Neural progenitor cell (in vitro differentiated cells): ENCODE measurements around the gene ARHGAP45. TPM values are rescaled to one million over a fixed set of nuclear protein-coding genes. Genes with fewer than 3 reads are reported as not detected.

Experiments used
- DNase-seq: peaks from one replicate; pipeline ENCODE4 v3.0.0-alpha.2; 2016; ENCODE audit warnings: low spot score
- H2AFZ ChIP-seq: fragments of 200-600 bp; sonication (generic); replicated peaks from 2 replicates; pipeline ENCODE4 v1.6.1; 2016; ENCODE audit warnings: antibody characterized with exemption
- H3F3A ChIP-seq: fragments of 200-600 bp; sonication (generic); 2 replicates; pipeline ENCODE4 v1.6.1; 2016; ENCODE audit warnings: antibody characterized with exemption, low read depth
- H3K27ac ChIP-seq: fragments of 200-600 bp; sonication (generic); 2 replicates; pipeline ENCODE4 v1.5.1; 2016; ENCODE audit warnings: mild to moderate bottlenecking
- H3K27me3 ChIP-seq: fragments of 200-600 bp; sonication (generic); 2 replicates; pipeline ENCODE4 v1.6.1; 2016; ENCODE audit warnings: mild to moderate bottlenecking, moderate library complexity
- H3K36me3 ChIP-seq: fragments of 200-600 bp; sonication (generic); 2 replicates; pipeline ENCODE4 v1.5.1; 2016
- H3K4me1 ChIP-seq: fragments of 200-600 bp; sonication (generic); 2 replicates; pipeline ENCODE4 v1.6.1; 2016; ENCODE audit warnings: mixed run types
- H3K4me2 ChIP-seq: fragments of 200-600 bp; sonication (generic); 2 replicates; pipeline ENCODE4 v1.6.1; 2016
- H3K4me3 ChIP-seq: fragments of 200-600 bp; sonication (generic); 2 replicates; pipeline ENCODE4 v1.5.1; 2016
- H3K79me2 ChIP-seq: fragments of 200-600 bp; sonication (generic); 2 replicates; pipeline ENCODE4 v1.6.1; 2016; ENCODE audit warnings: low read depth
- H3K9ac ChIP-seq: fragments of 200-600 bp; sonication (generic); 2 replicates; pipeline ENCODE4 v1.6.1; 2016
- H3K9me3 ChIP-seq: fragments of 200-600 bp; sonication (generic); 2 replicates; pipeline ENCODE4 v1.5.1; 2016; ENCODE audit warnings: low read depth
- H4K20me1 ChIP-seq: fragments of 200-600 bp; sonication (generic); 2 replicates; pipeline ENCODE4 v1.6.1; 2016; ENCODE audit warnings: low read depth
- H3K27ac Mint-ChIP-seq: 3 replicates; pipeline ENCODE4 v1.8.0; 2021; ENCODE audit warnings: mixed read lengths
- H3K27me3 Mint-ChIP-seq: 2 replicates; pipeline ENCODE4 v1.8.0; 2022; ENCODE audit warnings: low read depth, mild to moderate bottlenecking, inconsistent platforms, moderate library complexity, mixed read lengths; ENCODE audit not compliant: insufficient read depth
- H3K36me3 Mint-ChIP-seq: 3 replicates; pipeline ENCODE4 v1.8.0; 2021; ENCODE audit warnings: mixed read lengths
- H3K4me1 Mint-ChIP-seq: 3 replicates; pipeline ENCODE4 v1.8.0; 2021; ENCODE audit warnings: mixed read lengths
- H3K4me3 Mint-ChIP-seq: 3 replicates; pipeline ENCODE4 v1.8.0; 2021; ENCODE audit warnings: mild to moderate bottlenecking, moderate library complexity, mixed read lengths
- H3K9me3 Mint-ChIP-seq: 3 replicates; pipeline ENCODE4 v1.8.0; 2020; ENCODE audit warnings: mixed read lengths
- EZH2 ChIP-seq: fragments of 200-600 bp; sonication (generic); IDR thresholded peaks from 2 replicates; pipeline ENCODE4 v1.6.1; 2017; ENCODE audit warnings: antibody characterized with exemption, mild to moderate bottlenecking, moderate library complexity
- EZH2phosphoT487 ChIP-seq: fragments of 200-600 bp; sonication (generic); IDR thresholded peaks from 2 replicates; pipeline ENCODE4 v1.6.1; 2017; ENCODE audit warnings: antibody characterized with exemption
- total RNA-seq: library from RNA; depleted of rRNA; stranded (reverse); fragments of >200 nt; gene quantifications from 2 replicates; pipeline ENCODE4 v1.2.3, GENCODE V29; 2015; ENCODE audit warnings: low replicate concordance
- TF ChIP-seq, protein P1 (sequence below): fragments of 200-600 bp; sonication (generic); IDR thresholded peaks from 2 replicates; pipeline ENCODE4 v1.5.1; 2017; ENCODE audit warnings: antibody characterized with exemption, mild to moderate bottlenecking

The ARHGAP45 gene
- total RNA-seq, 1 donor from 2014 or later = 9.6 TPM

- Mint-ChIP-seq H3K27me3 (peaks cover 23% of the 10 kb centered on the region), H3K9me3 (peaks cover 3% of the 10 kb centered on the region), H3K36me3 (no peaks in the 10 kb centered on the region), H3K4me1 (peaks cover 7% of the 10 kb centered on the region), H3K4me3 (no peak overlapping the region), H3K27ac (no peak overlapping the region)
- H3F3A ChIP-seq = peaks cover 31% of the 10 kb centered on the region
- TF ChIP-seq, protein P1, sequence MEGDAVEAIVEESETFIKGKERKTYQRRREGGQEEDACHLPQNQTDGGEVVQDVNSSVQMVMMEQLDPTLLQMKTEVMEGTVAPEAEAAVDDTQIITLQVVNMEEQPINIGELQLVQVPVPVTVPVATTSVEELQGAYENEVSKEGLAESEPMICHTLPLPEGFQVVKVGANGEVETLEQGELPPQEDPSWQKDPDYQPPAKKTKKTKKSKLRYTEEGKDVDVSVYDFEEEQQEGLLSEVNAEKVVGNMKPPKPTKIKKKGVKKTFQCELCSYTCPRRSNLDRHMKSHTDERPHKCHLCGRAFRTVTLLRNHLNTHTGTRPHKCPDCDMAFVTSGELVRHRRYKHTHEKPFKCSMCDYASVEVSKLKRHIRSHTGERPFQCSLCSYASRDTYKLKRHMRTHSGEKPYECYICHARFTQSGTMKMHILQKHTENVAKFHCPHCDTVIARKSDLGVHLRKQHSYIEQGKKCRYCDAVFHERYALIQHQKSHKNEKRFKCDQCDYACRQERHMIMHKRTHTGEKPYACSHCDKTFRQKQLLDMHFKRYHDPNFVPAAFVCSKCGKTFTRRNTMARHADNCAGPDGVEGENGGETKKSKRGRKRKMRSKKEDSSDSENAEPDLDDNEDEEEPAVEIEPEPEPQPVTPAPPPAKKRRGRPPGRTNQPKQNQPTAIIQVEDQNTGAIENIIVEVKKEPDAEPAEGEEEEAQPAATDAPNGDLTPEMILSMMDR = no peak
- TF ChIP-seq EZH2phosphoT487 (no peak), EZH2 (no peak)
- H3K36me3 ChIP-seq = no peaks in the 10 kb centered on the region
- H2AFZ ChIP-seq = no peak overlapping the region
- no peak overlapping the region for H3K4me2 ChIP-seq
- H3K27me3 ChIP-seq = peaks cover 36% of the 10 kb centered on the region
- H3K79me2 ChIP-seq = no peaks in the 10 kb centered on the region
- peaks cover 18% of the 10 kb centered on the region for H4K20me1 ChIP-seq
- no peak overlapping the region for H3K27ac ChIP-seq
- no peaks in the 10 kb centered on the region for H3K9me3 ChIP-seq
- no peak overlapping the region for H3K9ac ChIP-seq
- no peaks in the 10 kb centered on the region for H3K4me1 ChIP-seq
- DNase-seq = no peak
- H3K4me3 ChIP-seq = no peak overlapping the region
These were observed 7.1 kb downstream of the ARHGAP45 start for GRCh38 chr19:1073956-1074517.

DNA sequence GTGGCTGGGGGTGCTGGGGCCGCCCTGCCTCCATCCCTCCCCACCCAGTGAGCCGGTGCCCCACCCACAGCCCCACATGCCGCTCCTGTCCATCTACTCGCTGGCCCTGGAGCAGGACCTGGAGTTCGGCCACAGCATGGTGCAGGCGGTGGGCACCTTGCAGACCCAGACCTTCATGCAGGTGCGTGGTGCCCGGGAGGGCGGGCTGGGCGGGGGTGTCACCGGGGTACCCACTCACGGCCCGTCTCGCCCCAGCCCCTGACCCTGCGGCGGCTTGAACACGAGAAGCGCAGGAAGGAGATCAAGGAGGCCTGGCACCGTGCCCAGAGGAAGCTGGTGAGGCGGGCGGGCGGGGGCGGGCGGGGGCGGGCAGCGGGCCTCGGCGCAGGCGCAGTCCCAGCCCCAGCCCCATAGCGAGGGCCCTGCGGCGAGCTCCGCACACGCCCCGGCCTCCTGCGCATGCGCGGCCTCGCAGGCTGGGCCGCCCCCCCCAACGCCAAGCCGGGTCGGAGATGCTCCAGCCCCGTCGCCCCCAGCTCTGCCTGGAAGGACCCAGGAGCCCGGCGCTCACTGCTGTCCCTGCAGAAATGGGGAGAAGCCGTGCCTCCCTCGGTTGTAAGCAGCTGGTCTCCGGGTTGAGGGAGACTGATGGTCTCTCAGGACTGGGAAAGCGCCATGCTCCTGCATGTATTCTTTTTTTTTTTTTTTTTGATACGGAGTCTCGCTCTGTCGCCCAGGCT, 7.7 kb downstream of the ARHGAP45 start:
- Histone ChIP-seq H3K4me3 (no peak overlapping the region), H3K36me3 (no peaks in the 10 kb centered on the region), H3K9ac (no peak overlapping the region), H3F3A (peaks cover 32% of the 10 kb centered on the region), H3K4me2 (no peak overlapping the region), H3K27me3 (peaks cover 29% of the 10 kb centered on the region), H3K79me2 (no peaks in the 10 kb centered on the region), H3K9me3 (no peaks in the 10 kb centered on the region), H3K27ac (no peak overlapping the region), H2AFZ (no peak overlapping the region), H4K20me1 (peaks cover 18% of the 10 kb centered on the region), H3K4me1 (no peaks in the 10 kb centered on the region)
- H3K4me1 Mint-ChIP-seq = peaks cover 7% of the 10 kb centered on the region
- H3K4me3 Mint-ChIP-seq = no peak overlapping the region
- no peak overlapping the region for H3K27ac Mint-ChIP-seq
- H3K27me3 Mint-ChIP-seq = peaks cover 20% of the 10 kb centered on the region
- H3K36me3 Mint-ChIP-seq = no peaks in the 10 kb centered on the region
- H3K9me3 Mint-ChIP-seq = peaks cover 3% of the 10 kb centered on the region
- no peak for TF ChIP-seq EZH2phosphoT487
- TF ChIP-seq, protein P1 = no peak
- no peak for TF ChIP-seq EZH2
- DNase-seq = no peak

DNA sequence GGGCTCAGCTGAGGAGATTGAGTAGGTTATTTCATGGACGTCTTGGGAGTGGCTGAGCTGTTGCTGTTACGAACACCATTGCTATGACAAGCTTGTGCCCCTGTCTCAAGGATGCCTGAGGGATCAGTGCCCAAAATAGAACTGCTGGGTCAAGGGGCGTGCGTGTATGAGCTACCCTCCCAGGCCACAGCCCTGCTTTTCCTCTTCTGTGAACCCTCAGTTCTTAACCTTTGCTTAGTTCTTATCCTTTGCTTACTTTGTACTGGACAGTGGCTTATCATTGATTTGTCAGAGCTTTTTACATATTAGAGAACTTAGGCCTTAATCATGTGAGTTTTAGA, 9.0 kb downstream of the ARHGAP45 start:
- Histone ChIP-seq H3K4me1 (no peaks in the 10 kb centered on the region), H4K20me1 (peaks cover 21% of the 10 kb centered on the region), H3K27ac (no peak overlapping the region), H3K27me3 (peaks cover 16% of the 10 kb centered on the region), H3F3A (peaks cover 28% of the 10 kb centered on the region), H3K36me3 (no peaks in the 10 kb centered on the region), H3K4me2 (no peak overlapping the region), H3K9me3 (no peaks in the 10 kb centered on the region), H3K4me3 (no peak overlapping the region), H3K79me2 (no peaks in the 10 kb centered on the region), H2AFZ (no peak overlapping the region), H3K9ac (no peak overlapping the region)
- Mint-ChIP-seq H3K9me3 (peaks cover 3% of the 10 kb centered on the region), H3K4me1 (peaks cover 7% of the 10 kb centered on the region), H3K27ac (no peak overlapping the region), H3K4me3 (peak overlapping the region; percentile 30), H3K27me3 (peaks cover 14% of the 10 kb centered on the region), H3K36me3 (no peaks in the 10 kb centered on the region)
- TF ChIP-seq EZH2 (no peak), EZH2phosphoT487 (no peak)
- TF ChIP-seq, protein P1 = no peak
- no peak for DNase-seq
